Trophoblast cell (in vitro differentiated cells and primary cell): Measurements from ENCODE around the gene CD69.
A peak's percentile ranks its signal among the peaks of the same experiment; 100 is the strongest.

ENCODE experiments used
- DNase-seq, 2 donors: peaks; one replicate each; pipeline ENCODE4 v3.0.0-alpha.2; 2016
- H2AFZ ChIP-seq: 2 replicates; pipeline ENCODE4 v1.6.1; 2013; ENCODE audit warnings: low read length, moderate library complexity, mild to moderate bottlenecking; ENCODE audit not compliant: insufficient read depth, poor library complexity
- H2AK5ac ChIP-seq: 2 replicates; pipeline ENCODE4 v1.6.1; 2013; ENCODE audit warnings: mild to moderate bottlenecking, low read length
- H2BK120ac ChIP-seq: 2 replicates; pipeline ENCODE4 v1.6.1; 2013; ENCODE audit warnings: low read length, mild to moderate bottlenecking, moderate library complexity; ENCODE audit not compliant: insufficient read depth, poor library complexity
- H2BK12ac ChIP-seq: 2 replicates; pipeline ENCODE4 v1.6.1; 2013; ENCODE audit warnings: mild to moderate bottlenecking, low read length, moderate library complexity
- H2BK5ac ChIP-seq: 2 replicates; pipeline ENCODE4 v1.6.1; 2013; ENCODE audit warnings: low read length, low read depth, moderate library complexity, mild to moderate bottlenecking; ENCODE audit not compliant: poor library complexity
- H3K14ac ChIP-seq: 2 replicates; pipeline ENCODE4 v1.6.1; 2013; ENCODE audit warnings: mild to moderate bottlenecking, low read length
- H3K18ac ChIP-seq: 2 replicates; pipeline ENCODE4 v1.6.1; 2013; ENCODE audit warnings: mild to moderate bottlenecking, low read length
- H3K23ac ChIP-seq: 2 replicates; pipeline ENCODE4 v1.6.1; 2013; ENCODE audit warnings: low read length
- H3K27ac ChIP-seq: 2 replicates; pipeline ENCODE4 v1.5.1; 2013; ENCODE audit warnings: low read depth, mild to moderate bottlenecking, inconsistent platforms, low read length, moderate library complexity
- H3K27me3 ChIP-seq: 2 replicates; pipeline ENCODE4 v1.6.1; 2013; ENCODE audit warnings: inconsistent platforms, mild to moderate bottlenecking, low read length, moderate library complexity; ENCODE audit not compliant: insufficient read depth
- H3K36me3 ChIP-seq, 2 experiments: 1 replicate in 1 of 2; 2 replicates in 1 of 2; pipeline ENCODE4 v1.6.1; 2013; ENCODE audit warnings: low read length in 2 of 2, mild to moderate bottlenecking in 2 of 2, moderate library complexity in 1 of 2; ENCODE audit not compliant: insufficient read depth in 2 of 2, control insufficient read depth in 1 of 2
- H3K4ac ChIP-seq: 2 replicates; pipeline ENCODE4 v1.6.1; 2013; ENCODE audit warnings: low read depth, mild to moderate bottlenecking, low read length, moderate library complexity
- H3K4me1 ChIP-seq, 2 experiments: 1 replicate in 1 of 2; 2 replicates in 1 of 2; pipeline ENCODE4 v1.6.1; 2013; ENCODE audit warnings: low read length in 2 of 2, mild to moderate bottlenecking in 2 of 2, moderate library complexity in 1 of 2; ENCODE audit not compliant: insufficient read depth in 2 of 2, control insufficient read depth in 1 of 2
- H3K4me2 ChIP-seq: 2 replicates; pipeline ENCODE4 v1.6.1; 2013; ENCODE audit warnings: inconsistent platforms, mild to moderate bottlenecking, low read length, moderate library complexity
- H3K4me3 ChIP-seq: 2 replicates; pipeline ENCODE4 v1.5.1; 2013; ENCODE audit warnings: mild to moderate bottlenecking, low read depth, low read length, inconsistent platforms
- H3K79me1 ChIP-seq: one replicate; pipeline ENCODE4 v1.6.1; 2013; ENCODE audit warnings: low read length
- H3K79me2 ChIP-seq: 2 replicates; pipeline ENCODE4 v1.6.1; 2013; ENCODE audit warnings: low read length, mild to moderate bottlenecking; ENCODE audit not compliant: control insufficient read depth, insufficient read depth, poor library complexity
- H3K9ac ChIP-seq: 2 replicates; pipeline ENCODE4 v1.6.1; 2013; ENCODE audit warnings: mild to moderate bottlenecking, low read length
- H3K9me3 ChIP-seq: 2 replicates; pipeline ENCODE4 v1.6.1; 2013; ENCODE audit warnings: low read depth, mild to moderate bottlenecking, control low read depth, inconsistent platforms, low read length; ENCODE audit not compliant: insufficient read depth
- H4K12ac ChIP-seq: 2 replicates; pipeline ENCODE4 v1.6.1; 2013; ENCODE audit warnings: low read depth, mild to moderate bottlenecking, low read length, moderate library complexity
- H4K8ac ChIP-seq: 2 replicates; pipeline ENCODE4 v1.6.1; 2013; ENCODE audit warnings: low read depth, mild to moderate bottlenecking, low read length, moderate library complexity
- H4K91ac ChIP-seq: one replicate; pipeline ENCODE4 v1.6.1; 2013; ENCODE audit warnings: low read depth, mild to moderate bottlenecking, low read length, moderate library complexity
- WGBS: extraction: QIAGEN DNeasy Blood & Tissue Kit; methylation state at CpG from one replicate; pipeline ENCODE4 v1.1.7; 2013; ENCODE audit warnings: missing lambda C conversion rate; ENCODE audit not compliant: insufficient read length, insufficient coverage; ENCODE audit errors: extremely low coverage; 5-methylcytosine and 5-hydroxymethylcytosine counted together

Gene CD69

GRCh38 chr12:9793779-9794395 is 33.2 kb upstream of the CD69 start:
- Histone ChIP-seq H3K23ac (no peak overlapping the region), H2BK5ac (no peak overlapping the region), H3K27me3 (no peaks in the 10 kb centered on the region), H4K91ac (no peak overlapping the region), H3K4me3 (no peak overlapping the region), H3K18ac (no peak overlapping the region), H3K4ac (no peak overlapping the region), H3K79me1 (no peaks in the 10 kb centered on the region), H3K79me2 (no peaks in the 10 kb centered on the region), H3K9ac (no peak overlapping the region), H2AFZ (no peak overlapping the region), H3K4me2 (no peak overlapping the region), H2BK120ac (no peak overlapping the region), H3K36me3 (no peaks in the 10 kb centered on the region), H4K12ac (no peak overlapping the region), H3K14ac (no peak overlapping the region), H2BK12ac (no peak overlapping the region), H4K8ac (no peak overlapping the region), H3K9me3 (no peaks in the 10 kb centered on the region), H3K4me1 (no peaks in the 10 kb centered on the region), H3K27ac (no peak overlapping the region), H2AK5ac (no peak overlapping the region)
- no CpG with 5 or more reads among the region's 8 CpGs for WGBS
- DNase-seq: peak in 1 of 2 donors; percentile 35

- H3K4me2 ChIP-seq: no peak overlapping the region
Observed at GRCh38 chr12:9792961-9793617, 32.4 kb upstream of the CD69 start.

GRCh38 chr12:9792185-9792900 is 31.6 kb upstream of the CD69 start:
- Histone ChIP-seq H3K79me2 (no peaks in the 10 kb centered on the region), H3K14ac (no peak overlapping the region), H3K27ac (no peak overlapping the region), H3K18ac (no peak overlapping the region), H2AK5ac (no peak overlapping the region), H2BK120ac (no peak overlapping the region), H3K27me3 (no peaks in the 10 kb centered on the region), H4K8ac (no peak overlapping the region), H2AFZ (no peak overlapping the region), H4K12ac (no peak overlapping the region), H3K4me2 (no peak overlapping the region), H3K9me3 (no peaks in the 10 kb centered on the region), H3K79me1 (no peaks in the 10 kb centered on the region), H3K4me3 (no peak overlapping the region), H3K36me3 (no peaks in the 10 kb centered on the region), H2BK5ac (no peak overlapping the region), H4K91ac (no peak overlapping the region), H2BK12ac (no peak overlapping the region), H3K4me1 (no peaks in the 10 kb centered on the region), H3K4ac (no peak overlapping the region), H3K23ac (no peak overlapping the region), H3K9ac (no peak overlapping the region)
- WGBS: no CpG with 5 or more reads among the region's 2 CpGs
- DNase-seq: peak in 1 of 2 donors; percentile 12

More at GRCh38 chr12:9792961-9793617, 32.4 kb upstream of the CD69 start:
- no peak overlapping the region for H3K4me3 ChIP-seq
- no CpG with 5 or more reads among the region's 2 CpGs for WGBS
- no peaks in the 10 kb centered on the region for H3K36me3 ChIP-seq
- no peak overlapping the region for H4K91ac ChIP-seq
- H3K79me1 ChIP-seq: no peaks in the 10 kb centered on the region
- no peak overlapping the region for H4K8ac ChIP-seq
- no peak overlapping the region for H2AK5ac ChIP-seq
- no peak overlapping the region for H3K18ac ChIP-seq
- H2BK12ac ChIP-seq: no peak overlapping the region
- H3K9me3 ChIP-seq: no peaks in the 10 kb centered on the region
- no peak overlapping the region for H2BK120ac ChIP-seq
- H2AFZ ChIP-seq: no peak overlapping the region
- H2BK5ac ChIP-seq: no peak overlapping the region
- H3K4me1 ChIP-seq: no peaks in the 10 kb centered on the region
- H4K12ac ChIP-seq: no peak overlapping the region
- H3K79me2 ChIP-seq: no peaks in the 10 kb centered on the region
- H3K9ac ChIP-seq: no peak overlapping the region
- H3K27me3 ChIP-seq: no peaks in the 10 kb centered on the region
- no peak overlapping the region for H3K4ac ChIP-seq
- no peak overlapping the region for H3K27ac ChIP-seq
- no peak overlapping the region for H3K23ac ChIP-seq
- no peak overlapping the region for H3K14ac ChIP-seq
- DNase-seq: peak; percentile 9 to 81

GRCh38 chr12:9786726-9787717 is 26.3 kb upstream of the CD69 start:
- Histone ChIP-seq H3K27me3 (no peaks in the 10 kb centered on the region), H4K91ac (no peak overlapping the region), H4K8ac (no peak overlapping the region), H3K4me2 (no peak overlapping the region), H3K79me2 (no peaks in the 10 kb centered on the region), H3K14ac (no peak overlapping the region), H3K79me1 (no peaks in the 10 kb centered on the region), H3K9me3 (no peaks in the 10 kb centered on the region), H3K27ac (no peak overlapping the region), H3K36me3 (no peaks in the 10 kb centered on the region), H3K4ac (no peak overlapping the region), H3K18ac (no peak overlapping the region), H2BK5ac (no peak overlapping the region), H3K4me1 (no peaks in the 10 kb centered on the region), H2BK120ac (no peak overlapping the region), H4K12ac (no peak overlapping the region), H2AK5ac (no peak overlapping the region), H2AFZ (no peak overlapping the region), H3K23ac (no peak overlapping the region), H3K4me3 (no peak overlapping the region), H2BK12ac (no peak overlapping the region), H3K9ac (no peak overlapping the region)
- WGBS: no CpG with 5 or more reads among the region's 6 CpGs
- peak in 1 of 2 donors; percentile 26 for DNase-seq
